Articular chondrocyte of knee joint (primary cell): ENCODE data around the gene CSNK1G1. TPM values are rescaled to one million over a fixed set of nuclear protein-coding genes. Genes with fewer than 3 reads are reported as not detected.

Experiments
- small RNA-seq: library from RNA; depleted of rRNA; stranded (forward); fragments of <200 nt; gene quantifications from one replicate; pipeline ENCODE3, GENCODE V24; 2012
- total RNA-seq: library from RNA; depleted of rRNA; stranded (reverse); fragments of >200 nt; gene quantifications from 2 replicates; pipeline ENCODE4 v1.2.3, GENCODE V29; 2012

The CSNK1G1 gene
- total RNA-seq = 23.0 and 41.2 TPM in 2 replicates

DNA sequence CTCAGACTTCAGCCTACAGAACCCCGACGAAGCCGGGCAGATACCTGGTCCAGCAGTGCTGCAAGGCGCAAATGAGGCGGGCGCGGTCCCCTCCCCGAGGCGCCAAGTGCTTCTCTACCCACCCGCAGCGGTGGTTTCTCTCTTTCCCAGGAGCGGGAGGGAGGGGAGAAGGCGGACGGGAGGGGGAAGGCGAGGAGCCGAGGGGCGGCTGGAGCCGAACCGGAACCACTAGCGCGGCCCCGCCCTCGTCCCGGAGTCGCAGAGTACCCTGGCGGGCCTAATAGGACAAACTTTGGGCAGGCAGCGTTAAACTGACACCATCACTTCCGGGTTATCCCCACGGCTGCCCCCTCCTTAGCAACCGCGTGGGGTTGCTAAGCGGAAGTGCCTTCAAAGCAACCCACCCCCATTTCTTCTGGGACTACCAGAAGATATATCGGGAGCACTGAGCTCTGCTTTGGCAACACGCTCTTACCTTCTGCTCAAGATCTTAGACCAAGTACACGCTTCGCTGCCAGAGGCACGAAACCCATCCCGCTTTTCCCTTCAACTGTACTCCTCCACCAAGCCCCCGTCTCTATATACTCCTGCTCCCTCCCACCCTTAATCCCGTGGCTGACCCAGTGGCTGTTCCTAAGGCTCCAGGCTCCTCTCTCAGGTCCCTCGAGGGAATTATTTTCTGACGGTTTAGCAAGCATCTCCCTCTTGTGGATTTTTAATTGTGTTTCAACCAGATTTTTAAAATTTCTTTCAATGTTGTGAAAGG lies at the start of gene CSNK1G1:
Gene CSNK1G1 (minus strand): TSS at position 230 of the 766 bp plus-strand sequence. CDS start 55,674 bp downstream, outside the sequence.

GRCh38 chr15:64387562-64388168 lies 31.7 kb upstream of the CSNK1G1 start, which contains the start of gene TRIP4:
TSS of gene TRIP4 (plus strand) at chr15:64387836. CDS start at chr15:64387864, 28 bp downstream.

GRCh38 chr15:64381000-64381751 lies 25.2 kb upstream of the CSNK1G1 start, which contains the start of gene PCLAF:
TSS of gene PCLAF (minus strand) at chr15:64381441. CDS start at chr15:64381371, 70 bp downstream.

GRCh38 chr15:64162869-64163658 lies 192.9 kb downstream of the CSNK1G1 start, which contains the start of gene PPIB:
TSS of gene PPIB (minus strand) at chr15:64163022. CDS start at chr15:64162986, 36 bp downstream.

DNA sequence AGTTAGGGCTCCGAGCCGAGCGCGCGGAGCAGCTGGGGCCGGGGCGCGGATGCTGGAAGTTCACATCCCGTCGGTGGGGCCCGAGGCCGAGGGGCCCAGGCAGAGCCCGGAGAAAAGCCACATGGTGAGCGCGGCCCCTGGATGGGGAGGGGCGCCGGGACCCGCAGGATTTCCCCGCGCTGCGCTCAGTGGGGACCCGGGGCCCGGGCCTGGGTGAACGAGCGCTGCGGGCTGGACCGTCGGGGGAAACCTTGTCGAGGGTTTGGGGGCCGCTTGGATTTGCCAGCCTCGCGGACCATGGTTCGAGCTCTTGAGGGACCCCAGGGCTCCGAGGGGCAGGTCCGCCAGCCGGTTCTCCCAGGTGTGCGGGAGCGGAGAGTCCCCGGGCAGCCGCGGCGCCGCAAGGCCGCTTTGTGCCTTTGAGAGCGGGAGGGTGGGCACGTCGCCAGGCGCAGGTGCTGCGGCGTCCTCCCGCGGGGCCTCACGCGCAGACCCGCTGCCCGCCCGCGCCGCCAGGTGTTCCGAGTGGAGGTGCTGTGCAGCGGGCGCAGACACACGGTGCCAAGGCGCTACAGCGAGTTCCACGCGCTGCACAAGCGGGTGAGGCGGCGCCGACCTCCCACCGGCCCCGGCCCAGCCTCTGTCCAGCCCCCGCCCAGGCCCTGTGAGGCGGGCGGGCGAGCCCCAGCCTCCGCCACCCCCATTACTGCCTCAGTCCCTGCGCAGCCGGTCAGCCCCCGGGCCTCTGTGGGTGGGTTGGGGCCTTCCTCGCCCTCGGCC lies 204.1 kb downstream of the CSNK1G1 start, which contains the start of gene SNX22:
Gene SNX22 (plus strand): TSS at position 5 of the 780 bp plus-strand sequence. CDS start 45 bp downstream, at position 50.

Small RNAs within 50 kb of the gene (small RNA-seq; reads per million reads assigned to genes)
- gene RF00554 = not detected

Other genes starting within 250 kb of the CSNK1G1 start
- 0.13 and 0.32 TPM in 2 replicates for gene SNX22, start 204.4 kb downstream of the CSNK1G1 start, total RNA-seq
- gene PPIB, start 193.2 kb downstream of the CSNK1G1 start, total RNA-seq = 858 and 860 TPM in 2 replicates
- gene PCLAF, start 25.3 kb upstream of the CSNK1G1 start, total RNA-seq = 56.4 and 76.7 TPM in 2 replicates
- 12.5 and 12.9 TPM in 2 replicates for gene TRIP4, start 31.7 kb upstream of the CSNK1G1 start, total RNA-seq
- 21.4 and 22.3 TPM in 2 replicates for gene ZNF609, start 104.4 kb upstream of the CSNK1G1 start, total RNA-seq